HFFc6 (cell line): ENCODE data around the gene COG8. TPM values are rescaled to one million over a fixed set of nuclear protein-coding genes. Genes with fewer than 3 reads are reported as not detected.

ENCODE experiments used
- DNase-seq: peaks from one replicate; pipeline ENCODE4 v3.0.0-alpha.2; 2018
- H3K27ac Mint-ChIP-seq: 2 replicates; pipeline ENCODE4 v1.8.0; 2020; ENCODE audit warnings: mild to moderate bottlenecking, mixed read lengths
- H3K27me3 Mint-ChIP-seq: 2 replicates; pipeline ENCODE4 v1.8.0; 2021; ENCODE audit warnings: mild to moderate bottlenecking, moderate library complexity, mixed read lengths; ENCODE audit not compliant: insufficient read depth
- H3K36me3 Mint-ChIP-seq: 2 replicates; pipeline ENCODE4 v1.8.0; 2021; ENCODE audit warnings: low read depth, mixed read lengths
- H3K4me1 Mint-ChIP-seq: 2 replicates; pipeline ENCODE4 v1.8.0; 2020; ENCODE audit warnings: low read depth, mixed read lengths
- H3K4me3 Mint-ChIP-seq: 2 replicates; pipeline ENCODE4 v1.8.0; 2020; ENCODE audit warnings: mild to moderate bottlenecking, moderate library complexity, mixed read lengths
- H3K9me3 Mint-ChIP-seq: 2 replicates; pipeline ENCODE4 v1.8.0; 2020; ENCODE audit warnings: mild to moderate bottlenecking, mixed read lengths
- total RNA-seq, 6 experiments: library from RNA; stranded (reverse); fragmentation: NEBNext Ultra II Directional; extraction: Animal tissue kit (Norgen Biotek cat#: 25700); gene quantifications; 2 replicates in 1 of 6; 3 replicates in 5 of 6; pipeline ENCODE4 v1.2.3, GENCODE V29; 2021
- TF ChIP-seq, protein P1 (sequence below): fragments of 200-600 bp; sonication (generic); IDR thresholded peaks from 2 replicates; pipeline ENCODE4 v1.5.0; 2021; ENCODE audit warnings: antibody characterized with exemption, mild to moderate bottlenecking

Gene COG8
- total RNA-seq, 6 experiments from 2014 or later = 29.4 to 36.8 (median 35.2) TPM

DNA sequence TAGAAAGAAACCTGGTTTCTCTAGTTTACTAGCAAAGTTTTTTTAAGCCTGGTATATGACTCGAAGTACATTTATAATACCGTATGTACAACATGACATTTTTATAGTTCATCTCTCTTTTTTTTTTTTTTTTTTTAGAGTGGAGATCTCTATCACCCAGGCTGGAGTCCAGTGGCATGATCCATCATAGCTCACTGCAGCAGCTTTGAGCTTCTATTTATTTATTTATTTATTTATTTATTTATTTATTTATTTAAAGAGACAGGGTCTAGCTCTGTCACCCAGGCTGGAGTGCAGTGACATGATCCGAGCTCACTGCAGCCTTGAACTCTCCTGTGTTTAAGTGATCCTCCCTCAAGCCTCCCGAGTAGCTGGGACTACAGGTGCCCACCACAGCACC is 54.1 kb downstream of the COG8 start:
- H3K4me3 Mint-ChIP-seq = no peak overlapping the region
- no peak overlapping the region for H3K27ac Mint-ChIP-seq
- no peaks in the 10 kb centered on the region; the same call in 1 of the 2 replicates for H3K36me3 Mint-ChIP-seq
- H3K9me3 Mint-ChIP-seq = no peaks in the 10 kb centered on the region
- H3K27me3 Mint-ChIP-seq = no peaks in the 10 kb centered on the region; the same call in 1 of the 2 replicates
- DNase-seq = peak; percentile 18
- TF ChIP-seq, protein P1, sequence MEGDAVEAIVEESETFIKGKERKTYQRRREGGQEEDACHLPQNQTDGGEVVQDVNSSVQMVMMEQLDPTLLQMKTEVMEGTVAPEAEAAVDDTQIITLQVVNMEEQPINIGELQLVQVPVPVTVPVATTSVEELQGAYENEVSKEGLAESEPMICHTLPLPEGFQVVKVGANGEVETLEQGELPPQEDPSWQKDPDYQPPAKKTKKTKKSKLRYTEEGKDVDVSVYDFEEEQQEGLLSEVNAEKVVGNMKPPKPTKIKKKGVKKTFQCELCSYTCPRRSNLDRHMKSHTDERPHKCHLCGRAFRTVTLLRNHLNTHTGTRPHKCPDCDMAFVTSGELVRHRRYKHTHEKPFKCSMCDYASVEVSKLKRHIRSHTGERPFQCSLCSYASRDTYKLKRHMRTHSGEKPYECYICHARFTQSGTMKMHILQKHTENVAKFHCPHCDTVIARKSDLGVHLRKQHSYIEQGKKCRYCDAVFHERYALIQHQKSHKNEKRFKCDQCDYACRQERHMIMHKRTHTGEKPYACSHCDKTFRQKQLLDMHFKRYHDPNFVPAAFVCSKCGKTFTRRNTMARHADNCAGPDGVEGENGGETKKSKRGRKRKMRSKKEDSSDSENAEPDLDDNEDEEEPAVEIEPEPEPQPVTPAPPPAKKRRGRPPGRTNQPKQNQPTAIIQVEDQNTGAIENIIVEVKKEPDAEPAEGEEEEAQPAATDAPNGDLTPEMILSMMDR = no peak
- H3K4me1 Mint-ChIP-seq = peaks cover 23% of the 10 kb centered on the region

DNA sequence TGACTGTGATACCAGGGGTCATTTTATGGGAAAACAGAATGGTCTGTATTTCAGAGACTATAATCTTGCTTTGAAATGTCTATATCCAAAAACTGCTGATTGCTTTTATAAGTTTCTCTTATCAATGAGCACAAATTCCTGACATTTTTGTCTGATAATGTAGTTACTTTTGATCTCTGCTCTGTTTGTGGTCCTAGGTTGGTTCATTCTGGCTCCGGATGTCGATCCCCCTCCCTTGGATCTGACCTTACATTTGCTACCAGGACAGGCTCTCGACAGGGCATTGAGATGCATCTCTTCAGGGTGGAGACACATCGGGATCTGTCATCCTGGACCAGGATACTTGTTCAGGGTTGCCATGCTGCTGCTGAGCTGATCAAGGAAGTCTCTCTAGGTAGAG is 55.5 kb downstream of the COG8 start:
- H3K27me3 Mint-ChIP-seq = no peaks in the 10 kb centered on the region
- no peak for DNase-seq
- H3K9me3 Mint-ChIP-seq = no peaks in the 10 kb centered on the region
- H3K4me1 Mint-ChIP-seq = peaks cover 27% of the 10 kb centered on the region
- TF ChIP-seq, protein P1 = no peak
- no peak overlapping the region for H3K4me3 Mint-ChIP-seq
- peaks cover 4% of the 10 kb centered on the region; the same call in 1 of the 2 replicates for H3K36me3 Mint-ChIP-seq
- H3K27ac Mint-ChIP-seq = no peak overlapping the region

DNA sequence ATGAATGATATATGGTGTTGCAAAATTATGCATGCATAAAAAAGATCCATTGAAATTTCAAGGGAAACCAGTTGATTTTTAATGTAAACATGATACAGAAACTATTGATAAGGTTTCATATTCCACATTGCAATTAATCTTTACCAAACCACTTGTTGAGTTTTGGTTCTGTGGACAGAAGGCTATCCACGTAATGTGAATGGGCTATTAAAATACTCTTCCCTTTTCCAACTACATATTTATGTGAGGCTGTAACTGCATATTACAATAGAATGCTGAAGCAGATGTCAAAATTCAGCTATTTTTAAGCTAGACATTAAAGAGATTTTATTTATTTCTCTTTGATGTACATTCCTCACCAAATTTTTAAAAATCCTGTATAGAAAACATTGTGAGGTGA is 62.0 kb downstream of the COG8 start:
- no peak overlapping the region; the same call in 1 of the 2 replicates for H3K4me3 Mint-ChIP-seq
- no peak overlapping the region for H3K27ac Mint-ChIP-seq
- H3K27me3 Mint-ChIP-seq = no peaks in the 10 kb centered on the region; the same call in 1 of the 2 replicates
- TF ChIP-seq, protein P1 = no peak
- H3K9me3 Mint-ChIP-seq = peaks cover 3% of the 10 kb centered on the region; the same call in 1 of the 2 replicates
- H3K36me3 Mint-ChIP-seq = peaks cover 14% of the 10 kb centered on the region
- DNase-seq = no peak
- peaks cover 53% of the 10 kb centered on the region for H3K4me1 Mint-ChIP-seq

Other genes starting within 250 kb of the COG8 start
- 1 to 10 TPM; 1.5 to 2.1 (median 1.5) TPM for gene HAS3, start 233.9 kb downstream of the COG8 start, total RNA-seq
- gene CHTF8, start 207.0 kb downstream of the COG8 start, total RNA-seq = 100 to 1,000 TPM; 103 to 149 (median 125) TPM
- 10 to 100 TPM; 64.1 to 82.4 (median 69.6) TPM for gene UTP4, start 206.9 kb downstream of the COG8 start, total RNA-seq
- gene SNTB2, start 152.4 kb downstream of the COG8 start, total RNA-seq = 10 to 100 TPM; 52.0 to 64.8 (median 58.6) TPM
- 10 to 100 TPM; 33.2 to 39.8 (median 36.7) TPM for gene VPS4A, start 28.2 kb downstream of the COG8 start, total RNA-seq
- 10 to 100 TPM; 14.5 to 21.1 (median 16.5) TPM for gene PDF, start 9.0 kb downstream of the COG8 start, total RNA-seq
- gene NIP7, start 208 bp upstream of the COG8 start, total RNA-seq = 10 to 100 TPM; 34.7 to 43.5 (median 37.1) TPM
- under 1 TPM in 4 of 6 experiments, not detected in 2; 0.21 to 0.40 (median 0.26) TPM for gene TMED6, start 12.2 kb upstream of the COG8 start, total RNA-seq
- 10 to 100 TPM; 28.3 to 38.0 (median 30.1) TPM for gene TERF2, start 46.4 kb upstream of the COG8 start, total RNA-seq
- gene CYB5B, start 85.1 kb upstream of the COG8 start, total RNA-seq = 100 to 1,000 TPM; 135 to 151 (median 140) TPM
- gene NFAT5, start 226.4 kb upstream of the COG8 start, total RNA-seq = 100 to 1,000 TPM in 1 of 6 experiments, 10 to 100 TPM in 5; 52.0 to 114 (median 63.7) TPM